ENCODE results near the gene PPP1R10.
"Not testable (repeated sequence)": the region's sequence is repeated elsewhere in the genome, so short reads cannot be mapped to it uniquely, and the experiment has no call there.

Gene PPP1R10

DNA sequence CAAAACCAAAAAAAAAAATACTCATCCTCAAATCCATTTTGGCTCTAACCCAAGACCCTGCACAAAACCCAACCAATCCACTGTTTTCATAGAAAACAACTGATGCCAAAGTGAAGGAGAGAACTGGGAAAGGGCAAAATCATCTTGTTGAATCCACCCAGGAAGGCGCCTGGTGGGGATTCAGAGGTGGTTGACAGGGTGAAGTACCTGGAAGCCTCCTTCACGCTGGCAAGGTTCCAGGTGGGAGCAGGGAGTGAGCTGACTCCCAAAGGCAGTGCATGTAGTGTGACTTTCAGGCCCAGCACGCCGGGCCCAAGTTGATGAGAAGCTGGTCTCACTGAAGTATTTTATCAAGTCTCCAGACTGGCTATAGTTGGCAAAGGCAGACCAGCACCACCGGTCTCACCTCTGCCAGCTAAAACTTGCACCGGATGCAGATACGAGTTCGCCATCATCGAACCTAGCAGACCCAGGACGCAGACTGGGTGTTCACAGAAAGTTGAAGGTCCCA, 16.5 kb downstream of the PPP1R10 start:
- Histone ChIP-seq H3K9me3 (ENCODE audit: control insufficient read depth in 2 of 2, low read length in 2 of 2) (no peaks in the 10 kb centered on the region), H3K9ac (ENCODE audit: low read depth in 1 of 2, low read length in 2 of 2) (no peak overlapping the region), H3K4me1 (ENCODE audit: control insufficient read depth in 2 of 2, insufficient read depth in 2 of 2, low read length in 2 of 2) (no peaks in the 10 kb centered on the region), H3K27ac (ENCODE audit: low read depth in 2 of 2, low read length in 2 of 2) (no peak overlapping the region), H3K4me3 (ENCODE audit: low read length in 2 of 2) (no peak overlapping the region), H3K36me3 (ENCODE audit: control insufficient read depth in 2 of 2, insufficient read depth in 2 of 2, low read length in 2 of 2) (peaks cover 50 to 51% of the 10 kb centered on the region in 2 donors), H3K27me3 (ENCODE audit: control insufficient read depth in 2 of 2, insufficient read depth in 2 of 2, low read length in 2 of 2) (no peaks in the 10 kb centered on the region)

DNA sequence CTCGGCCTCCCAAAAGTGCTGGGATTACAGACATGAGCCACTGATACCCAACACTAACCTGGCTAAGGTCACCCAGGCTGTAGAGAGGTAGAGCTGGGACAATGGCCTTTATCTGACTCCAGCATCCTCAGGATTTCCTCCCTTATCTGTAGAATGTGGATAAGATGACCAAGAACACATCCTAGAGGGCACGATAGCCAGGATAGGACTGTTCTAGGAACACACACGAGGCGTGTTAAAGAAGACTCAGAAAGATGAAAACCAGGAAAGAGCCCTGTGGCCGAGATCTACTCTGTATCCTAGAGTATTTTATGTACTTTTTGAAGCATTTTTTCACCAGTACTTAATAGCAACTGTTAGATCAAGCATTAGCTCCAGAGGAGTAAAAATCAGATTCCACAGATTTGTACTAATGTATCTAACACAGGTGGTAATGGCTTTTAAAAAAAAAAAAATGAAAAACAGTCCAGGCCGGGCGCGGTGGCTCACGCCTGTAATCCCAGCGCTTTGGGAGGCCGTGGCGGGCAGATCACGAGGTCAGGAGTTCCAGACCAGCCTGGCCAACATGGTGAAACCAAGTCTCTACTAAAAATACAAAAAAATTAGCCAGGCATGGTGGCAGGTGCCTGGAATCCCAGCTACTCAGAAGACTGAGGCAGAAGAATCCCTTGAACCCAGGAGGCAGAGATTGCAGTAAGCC, 17.3 kb downstream of the PPP1R10 start:
- H3K9ac ChIP-seq (ENCODE audit: low read depth in 1 of 2, low read length in 2 of 2) = no peak overlapping the region
- H3K27me3 ChIP-seq (ENCODE audit: control insufficient read depth in 2 of 2, insufficient read depth in 2 of 2, low read length in 2 of 2) = no peaks in the 10 kb centered on the region
- H3K4me1 ChIP-seq (ENCODE audit: control insufficient read depth in 2 of 2, insufficient read depth in 2 of 2, low read length in 2 of 2) = no peaks in the 10 kb centered on the region
- H3K36me3 ChIP-seq (ENCODE audit: control insufficient read depth in 2 of 2, insufficient read depth in 2 of 2, low read length in 2 of 2) = peaks cover 43 to 45% of the 10 kb centered on the region in 2 donors
- H3K4me3 ChIP-seq (ENCODE audit: low read length in 2 of 2) = no peak overlapping the region
- H3K27ac ChIP-seq (ENCODE audit: low read depth in 2 of 2, low read length in 2 of 2) = no peak overlapping the region
- no peaks in the 10 kb centered on the region for H3K9me3 ChIP-seq (ENCODE audit: control insufficient read depth in 2 of 2, low read length in 2 of 2)

DNA sequence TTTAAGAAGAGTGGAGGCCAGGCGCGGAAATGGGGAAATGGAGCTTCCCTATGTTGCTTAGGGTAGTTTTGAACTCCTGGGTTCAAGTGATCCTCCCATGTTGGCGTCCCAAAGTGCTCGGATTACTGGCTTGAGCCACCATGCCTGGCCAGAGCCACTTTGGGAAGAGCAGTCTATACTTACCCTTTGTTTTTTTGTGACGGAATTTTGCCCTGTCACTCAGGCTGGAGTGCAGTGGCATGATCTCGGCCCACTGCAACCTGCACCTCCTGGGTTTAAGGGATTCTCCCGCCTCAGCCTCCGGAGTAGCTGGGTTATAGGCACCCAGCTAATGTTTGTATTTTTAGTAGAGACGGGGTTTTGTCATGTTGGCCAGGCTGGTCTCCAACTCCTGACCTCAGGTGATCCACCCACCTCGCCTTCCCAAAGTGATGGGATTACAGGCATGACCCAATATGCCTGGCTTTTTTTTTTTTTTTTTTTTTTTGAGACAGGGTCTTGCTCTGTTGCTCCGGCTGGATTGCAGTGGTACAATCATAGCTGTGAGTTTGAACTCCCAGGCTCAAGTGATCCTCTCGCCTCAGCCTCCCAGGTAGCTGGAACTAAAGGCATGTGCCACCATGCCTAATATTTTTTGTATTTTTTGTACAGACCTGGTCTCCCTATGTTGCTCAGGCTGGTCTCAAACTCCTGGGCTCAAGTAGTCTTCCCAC, 18.0 kb downstream of the PPP1R10 start:
- H3K27ac ChIP-seq (ENCODE audit: low read depth in 2 of 2, low read length in 2 of 2) = no peak overlapping the region
- H3K9me3 ChIP-seq (ENCODE audit: control insufficient read depth in 2 of 2, low read length in 2 of 2) = no peaks in the 10 kb centered on the region
- H3K36me3 ChIP-seq (ENCODE audit: control insufficient read depth in 2 of 2, insufficient read depth in 2 of 2, low read length in 2 of 2) = peaks cover 37 to 39% of the 10 kb centered on the region in 2 donors
- no peaks in the 10 kb centered on the region for H3K4me1 ChIP-seq (ENCODE audit: control insufficient read depth in 2 of 2, insufficient read depth in 2 of 2, low read length in 2 of 2)
- H3K9ac ChIP-seq (ENCODE audit: low read depth in 1 of 2, low read length in 2 of 2) = no peak overlapping the region
- no peak overlapping the region for H3K4me3 ChIP-seq (ENCODE audit: low read length in 2 of 2)
- H3K27me3 ChIP-seq (ENCODE audit: control insufficient read depth in 2 of 2, insufficient read depth in 2 of 2, low read length in 2 of 2) = no peaks in the 10 kb centered on the region

GRCh38 chr6:30597315-30598144, 19.5 kb downstream of the PPP1R10 start:
- not testable (repeated sequence) for H3K9me3 ChIP-seq (ENCODE audit: control insufficient read depth in 2 of 2, low read length in 2 of 2); H3K4me1 ChIP-seq (ENCODE audit: control insufficient read depth in 2 of 2, insufficient read depth in 2 of 2, low read length in 2 of 2); H3K27me3 ChIP-seq (ENCODE audit: control insufficient read depth in 2 of 2, insufficient read depth in 2 of 2, low read length in 2 of 2); H3K9ac ChIP-seq (ENCODE audit: low read depth in 1 of 2, low read length in 2 of 2); H3K27ac ChIP-seq (ENCODE audit: low read depth in 2 of 2, low read length in 2 of 2); H3K4me3 ChIP-seq (ENCODE audit: low read length in 2 of 2)
- H3K36me3 ChIP-seq (ENCODE audit: control insufficient read depth in 2 of 2, insufficient read depth in 2 of 2, low read length in 2 of 2) = peaks cover 22 to 24% of the 10 kb centered on the region in 2 donors

DNA sequence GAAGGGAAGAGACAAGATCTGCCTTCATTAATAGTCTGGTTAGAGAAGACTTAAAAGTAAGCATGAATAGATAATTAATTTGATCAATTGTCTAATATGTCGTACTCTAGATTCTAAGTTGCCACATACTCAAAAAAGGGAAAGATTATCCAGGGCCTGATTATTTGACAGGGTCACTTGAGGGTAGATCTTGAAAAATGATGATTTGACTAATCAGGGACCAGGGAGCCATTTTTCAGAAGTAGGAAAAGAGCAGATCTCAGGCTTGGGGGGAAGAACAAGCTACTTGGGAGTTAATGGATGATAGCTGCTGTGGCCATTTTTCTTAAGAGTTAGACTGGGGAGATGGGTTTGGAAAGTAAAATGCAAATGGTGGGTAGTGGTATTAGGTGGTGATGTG, 24.8 kb downstream of the PPP1R10 start:
- H3K36me3 ChIP-seq (ENCODE audit: control insufficient read depth in 2 of 2, insufficient read depth in 2 of 2, low read length in 2 of 2) = peaks cover 28 to 36% of the 10 kb centered on the region in 2 donors
- no peaks in the 10 kb centered on the region for H3K27me3 ChIP-seq (ENCODE audit: control insufficient read depth in 2 of 2, insufficient read depth in 2 of 2, low read length in 2 of 2)
- no peak overlapping the region for H3K27ac ChIP-seq (ENCODE audit: low read depth in 2 of 2, low read length in 2 of 2)

DNA sequence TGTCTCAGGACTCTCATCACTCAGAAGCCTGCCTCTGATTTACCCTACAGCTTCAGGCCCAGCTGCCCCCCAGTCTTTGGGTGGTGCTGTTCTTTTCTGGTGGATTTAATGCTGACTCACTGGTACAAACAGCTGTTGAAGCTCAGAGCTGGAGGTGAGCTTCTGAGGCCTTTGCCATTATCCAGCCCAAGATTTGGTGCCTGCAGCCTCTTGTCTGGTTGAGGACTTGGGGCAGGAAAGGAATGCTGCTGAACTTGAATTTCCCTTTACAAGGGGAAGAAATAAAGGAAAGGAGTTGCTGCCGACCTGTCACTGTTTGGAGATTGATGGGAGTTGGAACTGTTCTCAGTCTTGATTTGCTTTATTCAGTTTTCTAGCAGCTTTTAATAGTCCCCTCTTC, 26.0 kb downstream of the PPP1R10 start:
- Histone ChIP-seq H3K4me1 (ENCODE audit: control insufficient read depth in 2 of 2, insufficient read depth in 2 of 2, low read length in 2 of 2) (no peaks in the 10 kb centered on the region), H3K27ac (ENCODE audit: low read depth in 2 of 2, low read length in 2 of 2) (no peak overlapping the region), H3K4me3 (ENCODE audit: low read length in 2 of 2) (no peak overlapping the region), H3K9ac (ENCODE audit: low read depth in 1 of 2, low read length in 2 of 2) (no peak overlapping the region), H3K9me3 (ENCODE audit: control insufficient read depth in 2 of 2, low read length in 2 of 2) (no peaks in the 10 kb centered on the region), H3K27me3 (ENCODE audit: control insufficient read depth in 2 of 2, insufficient read depth in 2 of 2, low read length in 2 of 2) (no peaks in the 10 kb centered on the region), H3K36me3 (ENCODE audit: control insufficient read depth in 2 of 2, insufficient read depth in 2 of 2, low read length in 2 of 2) (peaks cover 35 to 46% of the 10 kb centered on the region in 2 donors)

More for the DNA sequence above, 24.8 kb downstream of the PPP1R10 start:
- Histone ChIP-seq H3K4me1 (ENCODE audit: control insufficient read depth in 2 of 2, insufficient read depth in 2 of 2, low read length in 2 of 2) (no peaks in the 10 kb centered on the region), H3K9me3 (ENCODE audit: control insufficient read depth in 2 of 2, low read length in 2 of 2) (no peaks in the 10 kb centered on the region), H3K9ac (ENCODE audit: low read depth in 1 of 2, low read length in 2 of 2) (no peak overlapping the region), H3K4me3 (ENCODE audit: low read length in 2 of 2) (no peak overlapping the region)

DNA sequence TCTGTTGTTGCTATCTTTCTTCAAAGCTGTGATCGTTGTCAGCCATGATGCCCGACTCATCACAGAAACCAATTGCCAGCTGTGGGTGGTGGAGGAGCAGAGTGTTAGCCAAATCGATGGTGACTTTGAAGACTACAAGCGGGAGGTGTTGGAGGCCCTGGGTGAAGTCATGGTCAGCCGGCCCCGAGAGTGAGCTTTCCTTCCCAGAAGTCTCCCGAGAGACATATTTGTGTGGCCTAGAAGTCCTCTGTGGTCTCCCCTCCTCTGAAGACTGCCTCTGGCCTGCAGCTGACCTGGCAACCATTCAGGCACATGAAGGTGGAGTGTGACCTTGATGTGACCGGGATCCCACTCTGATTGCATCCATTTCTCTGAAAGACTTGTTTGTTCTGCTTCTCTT, 26.5 kb downstream of the PPP1R10 start:
- Histone ChIP-seq H3K36me3 (ENCODE audit: control insufficient read depth in 2 of 2, insufficient read depth in 2 of 2, low read length in 2 of 2) (peaks cover 40 to 51% of the 10 kb centered on the region in 2 donors), H3K27me3 (ENCODE audit: control insufficient read depth in 2 of 2, insufficient read depth in 2 of 2, low read length in 2 of 2) (no peaks in the 10 kb centered on the region), H3K4me1 (ENCODE audit: control insufficient read depth in 2 of 2, insufficient read depth in 2 of 2, low read length in 2 of 2) (no peaks in the 10 kb centered on the region), H3K4me3 (ENCODE audit: low read length in 2 of 2) (no peak overlapping the region), H3K9me3 (ENCODE audit: control insufficient read depth in 2 of 2, low read length in 2 of 2) (no peaks in the 10 kb centered on the region), H3K9ac (ENCODE audit: low read depth in 1 of 2, low read length in 2 of 2) (no peak overlapping the region), H3K27ac (ENCODE audit: low read depth in 2 of 2, low read length in 2 of 2) (no peak overlapping the region)

DNA sequence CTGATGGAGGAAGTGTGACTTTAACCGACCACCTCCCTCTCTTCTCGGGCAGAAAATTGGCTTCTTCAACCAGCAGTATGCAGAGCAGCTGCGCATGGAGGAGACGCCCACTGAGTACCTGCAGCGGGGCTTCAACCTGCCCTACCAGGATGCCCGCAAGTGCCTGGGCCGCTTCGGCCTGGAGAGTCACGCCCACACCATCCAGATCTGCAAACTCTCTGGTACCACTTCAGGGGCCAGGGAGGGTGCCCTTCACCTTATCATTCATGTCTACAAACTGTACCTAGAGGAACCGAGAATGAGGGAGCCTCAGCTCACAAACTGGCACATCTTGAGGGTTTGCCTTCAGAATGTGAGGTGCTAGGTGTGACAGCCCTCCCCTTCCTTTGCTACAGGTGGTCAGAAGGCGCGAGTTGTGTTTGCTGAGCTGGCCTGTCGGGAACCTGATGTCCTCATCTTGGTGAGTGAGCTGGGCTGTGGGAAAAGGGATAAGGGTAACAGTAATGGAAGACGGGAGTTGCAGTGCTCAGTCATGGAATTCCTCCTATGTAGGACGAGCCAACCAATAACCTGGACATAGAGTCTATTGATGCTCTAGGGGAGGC, 27.2 kb downstream of the PPP1R10 start:
- H3K9me3 ChIP-seq (ENCODE audit: control insufficient read depth in 2 of 2, low read length in 2 of 2) = no peaks in the 10 kb centered on the region
- peaks cover 46 to 58% of the 10 kb centered on the region in 2 donors for H3K36me3 ChIP-seq (ENCODE audit: control insufficient read depth in 2 of 2, insufficient read depth in 2 of 2, low read length in 2 of 2)

DNA sequence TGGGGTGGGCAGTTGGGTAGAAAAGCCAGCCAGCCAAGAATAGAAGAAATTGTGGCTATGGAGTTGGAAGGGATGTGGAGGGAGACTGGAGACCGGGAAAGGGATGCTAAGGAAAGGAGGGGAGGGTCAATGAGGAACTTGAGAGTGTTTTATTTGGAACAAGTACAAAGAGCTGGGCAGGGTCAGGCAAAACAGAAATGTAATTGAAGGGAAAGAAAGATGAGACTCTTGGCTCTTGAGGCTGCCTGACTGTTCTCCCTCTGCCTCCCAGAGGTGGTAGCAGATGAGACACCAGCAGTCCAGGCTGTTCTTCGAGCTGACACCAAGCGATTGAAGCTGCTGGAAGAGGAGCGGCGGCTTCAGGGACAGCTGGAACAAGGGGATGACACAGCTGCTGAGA, 33.1 kb downstream of the PPP1R10 start:
- no peak overlapping the region for H3K4me3 ChIP-seq (ENCODE audit: low read length in 2 of 2)
- H3K36me3 ChIP-seq (ENCODE audit: control insufficient read depth in 2 of 2, insufficient read depth in 2 of 2, low read length in 2 of 2) = peaks cover 67 to 70% of the 10 kb centered on the region in 2 donors
- no peak overlapping the region for H3K27ac ChIP-seq (ENCODE audit: low read depth in 2 of 2, low read length in 2 of 2)
- no peak overlapping the region for H3K9ac ChIP-seq (ENCODE audit: low read depth in 1 of 2, low read length in 2 of 2)
- no peaks in the 10 kb centered on the region for H3K4me1 ChIP-seq (ENCODE audit: control insufficient read depth in 2 of 2, insufficient read depth in 2 of 2, low read length in 2 of 2)
- no peaks in the 10 kb centered on the region for H3K27me3 ChIP-seq (ENCODE audit: control insufficient read depth in 2 of 2, insufficient read depth in 2 of 2, low read length in 2 of 2)
- H3K9me3 ChIP-seq (ENCODE audit: control insufficient read depth in 2 of 2, low read length in 2 of 2) = no peaks in the 10 kb centered on the region

More for the DNA sequence above, 27.2 kb downstream of the PPP1R10 start:
- Histone ChIP-seq H3K4me3 (ENCODE audit: low read length in 2 of 2) (no peak overlapping the region), H3K4me1 (ENCODE audit: control insufficient read depth in 2 of 2, insufficient read depth in 2 of 2, low read length in 2 of 2) (no peaks in the 10 kb centered on the region), H3K9ac (ENCODE audit: low read depth in 1 of 2, low read length in 2 of 2) (no peak overlapping the region), H3K27ac (ENCODE audit: low read depth in 2 of 2, low read length in 2 of 2) (no peak overlapping the region), H3K27me3 (ENCODE audit: control insufficient read depth in 2 of 2, insufficient read depth in 2 of 2, low read length in 2 of 2) (no peaks in the 10 kb centered on the region)
